HG03103 (cell line): ENCODE data around the gene CALCOCO2.
A peak's percentile ranks its signal among the peaks of the same experiment; 100 is the strongest.
"Not testable (repeated sequence)": the region's sequence is repeated elsewhere in the genome, so short reads cannot be mapped to it uniquely, and the experiment has no call there.

Source experiments
- ATAC-seq: cut with Tn5 transposase; IDR thresholded peaks from one replicate; pipeline ENCODE4 v1.9.1; 2021; ENCODE audit warnings: low read depth; ENCODE audit not compliant: unreplicated experiment

CALCOCO2 gene

GRCh38 chr17:48819466-48819865 is 11.4 kb upstream of the CALCOCO2 start:
- no peak for ATAC-seq

GRCh38 chr17:48820936-48821335 is 9.9 kb upstream of the CALCOCO2 start:
- ATAC-seq: not testable (repeated sequence)

GRCh38 chr17:48825446-48826381 is 5.1 kb upstream of the CALCOCO2 start:
- no peak for ATAC-seq

GRCh38 chr17:48831549-48831883 is 681 bp downstream of the CALCOCO2 start:
- no peak for ATAC-seq

- ATAC-seq: no peak
These were observed 4.1 kb downstream of the CALCOCO2 start for GRCh38 chr17:48834973-48835372.

GRCh38 chr17:48835971-48836370 is 5.1 kb downstream of the CALCOCO2 start:
- no peak for ATAC-seq

GRCh38 chr17:48837458-48837857 is 6.6 kb downstream of the CALCOCO2 start:
- not testable (repeated sequence) for ATAC-seq

- no peak for ATAC-seq
These were observed 9.6 kb downstream of the CALCOCO2 start for GRCh38 chr17:48840441-48840840.

GRCh38 chr17:48841395-48841831 is 10.6 kb downstream of the CALCOCO2 start:
- peak; percentile 52 for ATAC-seq

- no peak for ATAC-seq
These were observed 11.9 kb downstream of the CALCOCO2 start for GRCh38 chr17:48842746-48843145.

- no peak for ATAC-seq
These were observed 12.5 kb downstream of the CALCOCO2 start for GRCh38 chr17:48843187-48843900.

- ATAC-seq: no peak
These were observed 20.0 kb downstream of the CALCOCO2 start for GRCh38 chr17:48850792-48851323.

GRCh38 chr17:48854774-48855476 is 24.1 kb downstream of the CALCOCO2 start:
- ATAC-seq: no peak

- no peak for ATAC-seq
These were observed 25.4 kb downstream of the CALCOCO2 start for GRCh38 chr17:48856122-48856821.

GRCh38 chr17:48860034-48860433 is 29.2 kb downstream of the CALCOCO2 start:
- ATAC-seq: no peak

GRCh38 chr17:48860456-48860855 is 29.6 kb downstream of the CALCOCO2 start:
- no peak for ATAC-seq

- ATAC-seq: no peak
These were observed 38.2 kb downstream of the CALCOCO2 start for GRCh38 chr17:48868916-48869500.

- no peak for ATAC-seq
These were observed 39.0 kb downstream of the CALCOCO2 start for GRCh38 chr17:48869821-48870318.

- ATAC-seq: no peak
These were observed 40.3 kb downstream of the CALCOCO2 start for GRCh38 chr17:48871035-48871550.
